HG03521 (cell line): ENCODE data around the gene ASXL1.
"Not testable (repeated sequence)": the region's sequence is repeated elsewhere in the genome, so short reads cannot be mapped to it uniquely, and the experiment has no call there.

Source experiments
- ATAC-seq: cut with Tn5 transposase; IDR thresholded peaks from one replicate; pipeline ENCODE4 v1.9.1; 2021; ENCODE audit warnings: mild to moderate bottlenecking, moderate library complexity; ENCODE audit not compliant: unreplicated experiment

The ASXL1 gene

GRCh38 chr20:32464401-32465091, 106.4 kb downstream of the ASXL1 start:
- no peak for ATAC-seq

- no peak for ATAC-seq
Observed at GRCh38 chr20:32465092-32465900, 107.2 kb downstream of the ASXL1 start.

GRCh38 chr20:32465901-32466675, 108.0 kb downstream of the ASXL1 start:
- not testable (repeated sequence) for ATAC-seq

DNA sequence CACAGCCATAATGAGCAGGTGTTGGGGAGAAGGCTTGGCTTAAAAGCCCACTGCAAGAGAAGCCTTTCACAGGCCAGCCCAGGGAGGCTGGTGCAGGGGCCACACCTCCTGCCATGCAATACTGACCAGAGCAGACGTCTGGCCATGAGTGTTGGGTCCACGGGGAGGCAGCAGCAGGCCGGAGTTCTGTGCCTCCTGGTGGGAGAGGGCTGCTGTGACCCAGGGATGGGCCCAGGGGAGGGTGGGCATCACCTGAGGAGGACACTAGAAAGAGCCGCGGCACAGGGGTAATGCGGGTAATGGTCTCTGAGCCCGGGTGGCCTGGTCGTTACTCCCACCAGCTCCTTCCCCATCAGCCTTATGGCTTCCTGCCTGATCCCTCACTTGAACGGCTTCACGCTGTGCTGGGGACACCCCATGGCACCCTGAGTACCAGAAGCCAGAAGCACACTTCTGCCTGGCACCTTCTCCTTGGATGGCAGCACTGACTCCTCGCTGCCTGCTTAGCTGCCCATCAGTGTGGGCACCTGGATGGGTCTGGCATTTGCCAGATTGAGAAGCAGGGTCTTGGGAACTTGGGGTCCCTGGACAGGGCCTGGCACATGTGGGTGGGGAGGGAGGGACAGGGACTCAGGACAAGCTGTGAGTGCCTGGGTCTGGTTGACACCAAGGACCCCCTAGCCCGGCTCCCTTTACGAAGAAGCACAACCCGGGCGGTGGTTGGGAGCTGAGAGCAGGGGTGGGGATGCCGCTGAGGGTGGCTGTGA, 108.8 kb downstream of the ASXL1 start:
- ATAC-seq = no peak

- no peak for ATAC-seq
Observed at GRCh38 chr20:32467506-32468312, 109.6 kb downstream of the ASXL1 start.

GRCh38 chr20:32468313-32468640, 110.1 kb downstream of the ASXL1 start:
- ATAC-seq = no peak

DNA sequence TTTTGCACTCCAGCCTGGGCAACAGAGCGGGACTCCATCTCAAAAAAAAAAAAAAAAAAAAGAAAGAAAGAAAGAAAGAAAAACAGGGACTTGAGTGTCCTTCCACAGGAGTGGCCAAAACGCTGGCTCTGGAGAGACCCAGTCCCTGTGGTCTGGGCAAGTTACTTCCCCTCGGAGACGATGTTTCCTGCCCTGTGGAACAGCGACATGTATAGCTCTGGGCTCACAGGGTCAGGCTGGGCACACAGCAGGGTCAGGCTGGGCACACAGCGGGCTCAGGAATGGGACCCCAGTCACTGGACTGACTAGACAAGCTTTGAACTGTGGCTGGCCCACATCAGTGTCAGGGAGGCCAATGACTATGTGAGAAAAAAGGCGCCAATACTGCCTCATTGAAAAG, 110.7 kb downstream of the ASXL1 start:
- no peak for ATAC-seq

GRCh38 chr20:32470025-32470861, 112.1 kb downstream of the ASXL1 start:
- no peak for ATAC-seq

- no peak for ATAC-seq
Observed at GRCh38 chr20:32470940-32471339, 112.8 kb downstream of the ASXL1 start.

DNA sequence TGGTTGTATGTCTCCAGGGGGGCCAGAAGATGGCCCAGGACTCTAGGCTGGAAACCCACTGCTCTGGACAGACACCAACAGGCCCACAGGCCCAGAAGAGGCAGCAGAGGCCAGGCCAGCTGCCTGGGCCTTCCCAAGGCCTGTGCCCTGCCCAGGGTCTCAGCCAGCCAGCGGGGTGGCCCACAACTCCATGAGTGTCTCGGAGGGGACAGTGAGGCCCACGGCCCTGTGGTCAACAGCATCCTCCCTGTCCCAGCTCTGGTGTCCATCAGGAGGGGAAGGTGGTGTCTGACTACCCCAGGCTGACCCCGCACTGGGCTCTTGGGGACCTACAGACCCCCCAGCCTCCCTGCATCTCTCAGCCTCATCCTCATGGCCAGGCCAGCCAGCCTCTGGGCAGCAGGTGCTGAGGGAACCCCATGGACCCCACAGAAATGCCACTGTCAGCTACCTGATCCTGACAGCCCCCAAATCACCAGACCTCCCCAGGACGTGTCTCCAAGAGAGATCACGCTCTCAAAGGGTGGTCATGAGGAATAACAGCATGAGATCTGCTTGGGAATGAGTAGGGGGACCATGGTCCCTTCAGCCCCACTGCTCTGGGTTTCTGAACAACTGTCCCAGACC, 114.6 kb downstream of the ASXL1 start:
- ATAC-seq = no peak

GRCh38 chr20:32473231-32474008, 115.3 kb downstream of the ASXL1 start:
- no peak for ATAC-seq

DNA sequence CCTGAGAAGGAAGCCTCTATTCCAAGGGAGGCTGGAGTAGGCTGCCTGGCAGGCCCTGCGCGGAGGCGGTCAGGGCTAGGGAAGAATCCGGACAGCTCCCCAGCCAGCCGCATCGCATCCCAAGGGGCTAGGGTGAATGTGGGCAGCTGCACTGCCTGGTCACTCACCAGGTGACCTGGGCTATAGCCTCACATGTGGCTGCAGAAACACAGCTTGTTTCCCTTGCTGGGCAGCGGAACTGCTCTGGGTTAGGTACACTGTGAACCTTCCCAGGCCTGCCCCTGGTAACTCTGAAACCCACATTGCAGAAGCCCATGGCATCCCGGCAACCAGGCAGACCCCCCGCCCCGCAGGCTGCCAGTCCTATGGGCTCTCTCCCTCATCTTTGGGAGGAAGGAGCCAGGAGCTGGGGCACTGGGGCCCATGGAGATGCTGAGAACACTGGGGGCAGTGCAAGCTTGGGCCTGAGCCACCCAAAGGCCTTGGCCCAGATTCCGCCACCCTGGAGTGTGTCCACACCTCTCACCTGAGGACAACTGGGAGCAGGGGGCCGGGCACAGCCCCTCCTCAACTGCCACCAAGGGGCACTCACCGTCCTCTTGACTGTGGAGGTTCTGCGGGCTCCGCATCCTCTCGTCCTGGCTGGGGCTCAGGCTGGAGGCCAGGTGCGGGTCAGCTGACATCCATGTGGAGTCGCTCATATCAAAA, 116.0 kb downstream of the ASXL1 start:
- no peak for ATAC-seq

DNA sequence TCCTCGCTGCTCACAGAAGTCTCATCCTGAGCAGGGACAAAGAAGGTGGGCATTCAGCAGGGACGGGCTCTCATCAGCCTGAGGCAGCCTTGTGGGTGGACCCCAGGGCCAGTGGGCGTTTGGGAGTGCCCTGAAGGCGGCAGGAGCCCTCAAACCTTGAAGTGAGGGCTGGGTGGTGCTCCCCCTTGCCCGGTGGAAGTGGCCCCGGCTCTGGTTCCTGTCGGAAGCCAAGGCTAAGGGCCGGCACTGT, 116.5 kb downstream of the ASXL1 start:
- ATAC-seq = no peak

DNA sequence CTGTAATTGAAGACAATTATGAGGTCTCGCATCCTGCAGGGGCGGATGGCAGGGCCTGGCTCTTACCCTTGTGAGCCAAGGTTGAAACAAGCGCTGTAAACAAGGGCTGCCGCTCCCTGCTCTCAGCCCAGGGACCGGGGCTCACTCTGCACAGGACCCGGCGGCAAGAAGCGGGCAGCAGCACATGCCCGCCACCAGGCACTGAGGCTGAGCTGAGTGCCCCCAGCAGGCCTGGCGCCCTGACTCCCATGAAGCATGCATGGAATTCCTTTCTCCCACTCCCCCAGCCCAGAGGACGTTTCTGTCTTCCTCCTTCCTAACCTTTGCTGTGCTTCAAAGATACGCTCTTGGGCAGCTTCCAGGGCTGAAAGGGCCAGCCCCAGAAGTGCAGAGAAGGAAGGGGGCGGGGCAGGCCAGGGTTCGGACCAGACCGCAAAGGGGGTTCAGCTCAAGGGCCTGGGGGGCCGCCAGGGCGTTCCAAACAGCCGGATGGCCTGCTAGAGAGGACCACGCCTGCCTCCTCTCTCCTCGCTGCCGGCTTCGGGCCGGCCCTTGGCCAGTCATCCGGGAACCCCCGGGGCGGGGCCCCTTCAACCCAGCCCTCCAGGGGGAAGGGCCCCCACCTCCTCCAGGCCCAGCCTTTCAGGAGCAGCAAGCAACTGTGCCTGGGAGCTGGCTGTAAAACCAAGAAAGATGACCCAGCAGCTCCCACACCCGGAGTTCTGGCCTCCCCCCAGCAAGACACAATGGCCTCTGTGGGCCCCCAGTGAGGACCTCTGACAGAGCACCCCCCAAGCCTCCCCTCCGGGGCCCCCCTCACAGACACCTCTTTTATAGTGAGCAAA, 117.1 kb downstream of the ASXL1 start:
- ATAC-seq = no peak

- ATAC-seq = no peak
Observed at GRCh38 chr20:32476684-32477593, 118.8 kb downstream of the ASXL1 start.
